ENCODE results near the gene SVIP. TPM values are rescaled to one million over a fixed set of nuclear protein-coding genes. Genes with fewer than 3 reads are reported as not detected.

SVIP gene
- total RNA-seq, 3 donors from 2014 or later, result 20.2 to 23.0 (median 22.0) TPM

GRCh38 chr11:22780952-22781593 is 48.5 kb downstream of the SVIP start:
- ATAC-seq, result no peak
- H3K4me1 ChIP-seq (ENCODE audit: low read depth), result no peaks in the 10 kb centered on the region
- no peaks in the 10 kb centered on the region for H3K36me3 ChIP-seq (ENCODE audit: low read depth)
- no peak for DNase-seq
- no peaks in the 10 kb centered on the region for H3K9me3 ChIP-seq
- TF ChIP-seq CTCF (IDR thresholded peaks at IDR 0.05), result no peak
- no peak overlapping the region for H3K4me3 ChIP-seq
- intact Hi-C loops (cut with DNase I, micrococcal nuclease), result loop anchor here (10.0 kb wide), 1 partner anchor 446 kb away; the partner anchor contains the start of gene SLC17A6 (in 2 of the 2)

GRCh38 chr11:22779850-22780249 is 49.8 kb downstream of the SVIP start:
- Histone ChIP-seq H3K9me3 (no peaks in the 10 kb centered on the region), H3K36me3 (ENCODE audit: low read depth) (no peaks in the 10 kb centered on the region), H3K4me1 (ENCODE audit: low read depth) (no peaks in the 10 kb centered on the region), H3K4me3 (no peak overlapping the region)
- TF ChIP-seq CTCF (IDR thresholded peaks at IDR 0.05), result no peak
- intact Hi-C loops (cut with DNase I, micrococcal nuclease), result loop anchor here (10.0 kb wide), 1 partner anchor 445 kb away; the partner anchor contains the start of gene SLC17A6 (in 2 of the 2)
- ATAC-seq (no peak), DNase-seq (no peak)

GRCh38 chr11:22778642-22779041 is 51.0 kb downstream of the SVIP start:
- Histone ChIP-seq H3K36me3 (ENCODE audit: low read depth) (no peaks in the 10 kb centered on the region), H3K4me1 (ENCODE audit: low read depth) (no peaks in the 10 kb centered on the region), H3K4me3 (no peak overlapping the region), H3K9me3 (no peaks in the 10 kb centered on the region)
- ATAC-seq (no peak), DNase-seq (no peak)
- no peak for TF ChIP-seq CTCF (IDR thresholded peaks at IDR 0.05)
- intact Hi-C loops (cut with DNase I, micrococcal nuclease), result no loop called here

- ATAC-seq (no peak), DNase-seq (no peak)
- intact Hi-C loops (cut with DNase I, micrococcal nuclease), result no loop called here
- no peak for TF ChIP-seq CTCF (IDR thresholded peaks at IDR 0.05)
- no peaks in the 10 kb centered on the region for H3K4me1 ChIP-seq (ENCODE audit: low read depth)
- H3K4me3 ChIP-seq, result no peak overlapping the region
- no peaks in the 10 kb centered on the region for H3K36me3 ChIP-seq (ENCODE audit: low read depth)
- H3K9me3 ChIP-seq, result no peaks in the 10 kb centered on the region
Observed at GRCh38 chr11:22775248-22775647, 54.4 kb downstream of the SVIP start.

- DNase-seq (no peak), ATAC-seq (no peak)
- Histone ChIP-seq H3K4me1 (ENCODE audit: low read depth) (no peaks in the 10 kb centered on the region), H3K4me3 (no peak overlapping the region), H3K9me3 (no peaks in the 10 kb centered on the region), H3K36me3 (ENCODE audit: low read depth) (no peaks in the 10 kb centered on the region)
- intact Hi-C loops (cut with DNase I, micrococcal nuclease), result no loop called here
- no peak for TF ChIP-seq CTCF (IDR thresholded peaks at IDR 0.05)
Observed at GRCh38 chr11:22774716-22775115, 54.9 kb downstream of the SVIP start.

All from mucosa of descending colon (tissue), 3 donors.